Activated CD4-positive, alpha-beta T cell treated with anti-CD3 and anti-CD28 coated beads, Interleukin-2, amount 10 ng/mL, durations not matched to agents 7 days and 5 days (primary cell): ENCODE results near the gene MYL12B. TPM values are rescaled to one million over a fixed set of nuclear protein-coding genes. Genes with fewer than 3 reads are reported as not detected.
A peak's percentile ranks its signal among the peaks of the same experiment; 100 is the strongest.

ENCODE experiments used
- CTCF ChIA-PET: fragments of 350-600 bp; sonication (Branson Sonifier 250); formaldehyde crosslinking; loops from one replicate; lab custom pipeline; 2021; ENCODE audit warnings: antibody characterized with exemption; lab: Charles Lee
- POLR2A ChIA-PET: fragments of 350-600 bp; sonication (Branson Sonifier 250); formaldehyde crosslinking; loops from one replicate; lab custom pipeline; 2021; ENCODE audit warnings: antibody characterized with exemption; lab: Charles Lee
- DNase-seq: peaks from one replicate; pipeline ENCODE4 v3.0.0-alpha.2; 2020
- H3K27ac Mint-ChIP-seq: one replicate; pipeline ENCODE4 v1.8.0; 2021; ENCODE audit warnings: mild to moderate bottlenecking, moderate library complexity, mixed read lengths
- H3K27me3 Mint-ChIP-seq: one replicate; pipeline ENCODE4 v1.8.0; 2021; ENCODE audit warnings: mixed read lengths
- H3K36me3 Mint-ChIP-seq: one replicate; pipeline ENCODE4 v1.8.0; 2021; ENCODE audit warnings: low read depth, mixed read lengths
- H3K4me1 Mint-ChIP-seq: one replicate; pipeline ENCODE4 v1.8.0; 2021; ENCODE audit warnings: mixed read lengths
- H3K4me3 Mint-ChIP-seq: one replicate; pipeline ENCODE4 v1.8.0; 2021; ENCODE audit warnings: mild to moderate bottlenecking, moderate library complexity, mixed read lengths
- H3K9me3 Mint-ChIP-seq: one replicate; pipeline ENCODE4 v1.8.0; 2021; ENCODE audit warnings: mixed read lengths
- total RNA-seq, 2 experiments: library from RNA; stranded (reverse); gene quantifications; one replicate each; pipeline ENCODE4 v1.2.3, GENCODE V29; 2021

The MYL12B gene
- total RNA-seq, 2 experiments from 2014 or later = 351 to 395 TPM

DNA sequence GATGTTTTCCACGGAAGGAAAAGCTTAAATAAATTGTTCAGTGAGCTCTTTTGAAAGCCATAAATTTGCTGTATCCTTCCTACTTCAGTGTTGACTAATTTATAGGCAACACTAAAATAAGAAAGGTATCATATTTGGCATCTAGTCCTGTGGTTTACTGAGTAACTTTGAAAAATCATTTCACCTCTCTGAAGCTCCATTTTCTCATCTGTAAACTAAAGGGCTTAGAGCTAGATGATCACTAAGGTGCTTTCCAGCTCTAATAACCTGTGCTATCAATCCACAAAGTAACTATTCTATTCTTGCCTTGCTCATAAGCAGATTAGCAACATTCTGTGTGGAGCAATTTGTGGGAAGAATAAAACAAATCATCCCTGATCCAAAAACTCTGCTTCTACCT, 38.6 kb upstream of the MYL12B start:
- Mint-ChIP-seq H3K36me3 (no peaks in the 10 kb centered on the region), H3K4me1 (peaks cover 6% of the 10 kb centered on the region), H3K27ac (no peak overlapping the region), H3K27me3 (no peaks in the 10 kb centered on the region), H3K9me3 (no peaks in the 10 kb centered on the region), H3K4me3 (no peak overlapping the region)
- ChIA-PET POLR2A (no interaction called here), CTCF (interaction anchor here (1.2 to 1.5 kb wide), 2 partner anchors 24 to 41 kb away, joined by 3 read pairs; no protein-coding TSS in a partner anchor)
- no peak for DNase-seq

DNA sequence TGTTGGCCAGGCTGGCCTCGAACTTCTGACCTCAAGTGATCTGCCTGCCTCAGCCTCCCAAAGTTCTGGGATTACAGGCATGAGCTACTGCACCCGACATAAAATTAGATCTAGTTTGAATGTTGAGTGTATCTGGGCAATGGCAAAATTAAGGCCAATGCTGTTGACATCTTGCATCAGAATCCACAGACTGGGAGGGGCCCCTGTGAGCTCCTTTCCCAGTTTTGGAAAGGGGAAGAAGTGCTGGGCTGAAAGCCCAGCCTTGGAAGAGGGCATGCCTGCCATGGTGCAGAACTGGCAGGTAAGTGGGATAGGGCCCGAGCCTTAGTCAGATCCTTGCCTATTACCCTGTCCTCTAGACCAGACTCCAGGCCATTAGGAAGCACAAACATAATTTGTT, 37.7 kb upstream of the MYL12B start:
- CTCF ChIA-PET = interaction anchor here (1.0 to 1.3 kb wide), 2 partner anchors 11 to 13 kb away, joined by 3 read pairs; no protein-coding TSS in a partner anchor
- no peak overlapping the region for H3K4me3 Mint-ChIP-seq
- peaks cover 6% of the 10 kb centered on the region for H3K4me1 Mint-ChIP-seq
- no peak overlapping the region for H3K27ac Mint-ChIP-seq
- DNase-seq = no peak
- no peaks in the 10 kb centered on the region for H3K36me3 Mint-ChIP-seq
- H3K27me3 Mint-ChIP-seq = no peaks in the 10 kb centered on the region
- no peaks in the 10 kb centered on the region for H3K9me3 Mint-ChIP-seq
- POLR2A ChIA-PET = interaction anchor here (0.6 kb wide), 1 partner anchor 352 kb away, joined by 3 read pairs; no protein-coding TSS in a partner anchor

DNA sequence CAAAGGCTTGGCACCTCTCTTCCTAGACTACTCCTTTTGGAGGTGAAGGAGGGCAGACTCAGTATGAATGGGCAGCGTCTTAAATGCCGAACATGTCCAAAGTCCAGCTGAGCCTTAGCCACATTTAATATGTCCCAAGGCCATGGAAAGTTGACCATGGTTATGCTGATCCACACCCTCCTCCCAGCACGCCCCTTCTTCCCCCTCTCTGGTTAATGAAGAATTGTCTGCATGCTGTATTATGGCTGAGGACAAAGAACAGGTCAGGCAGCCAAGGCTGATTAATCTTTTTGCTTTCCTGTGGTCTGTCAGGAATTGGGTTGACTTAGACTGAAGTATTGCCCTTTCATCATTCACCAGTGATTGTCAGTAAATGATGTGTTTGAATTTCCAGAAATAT, 36.3 kb upstream of the MYL12B start:
- Mint-ChIP-seq H3K4me3 (no peak overlapping the region), H3K27me3 (no peaks in the 10 kb centered on the region), H3K4me1 (peaks cover 7% of the 10 kb centered on the region), H3K9me3 (no peaks in the 10 kb centered on the region), H3K36me3 (no peaks in the 10 kb centered on the region), H3K27ac (no peak overlapping the region)
- DNase-seq = no peak
- CTCF ChIA-PET = interaction anchor here (1.0 kb wide), 1 partner anchor 12 kb away, joined by 3 read pairs; no protein-coding TSS in a partner anchor
- POLR2A ChIA-PET = no interaction called here

GRCh38 chr18:3226048-3226447, 35.9 kb upstream of the MYL12B start:
- Mint-ChIP-seq H3K27ac (no peak overlapping the region), H3K4me1 (peaks cover 9% of the 10 kb centered on the region), H3K27me3 (no peaks in the 10 kb centered on the region), H3K4me3 (no peak overlapping the region), H3K9me3 (no peaks in the 10 kb centered on the region), H3K36me3 (no peaks in the 10 kb centered on the region)
- ChIA-PET CTCF (interaction anchor here (1.1 kb wide), 1 partner anchor 9 kb away, joined by 3 read pairs; no protein-coding TSS in a partner anchor), POLR2A (no interaction called here)
- DNase-seq = no peak

- H3K4me3 Mint-ChIP-seq = no peak overlapping the region
- H3K36me3 Mint-ChIP-seq = no peaks in the 10 kb centered on the region
- no peaks in the 10 kb centered on the region for H3K27me3 Mint-ChIP-seq
- H3K9me3 Mint-ChIP-seq = no peaks in the 10 kb centered on the region
- ChIA-PET POLR2A (no interaction called here), CTCF (interaction anchor here (1.1 kb wide), 1 partner anchor 9 kb away, joined by 3 read pairs; no protein-coding TSS in a partner anchor)
- no peak for DNase-seq
- H3K4me1 Mint-ChIP-seq = peaks cover 3% of the 10 kb centered on the region
- no peak overlapping the region for H3K27ac Mint-ChIP-seq
Measured at GRCh38 chr18:3230401-3231334, 31.3 kb upstream of the MYL12B start.

DNA sequence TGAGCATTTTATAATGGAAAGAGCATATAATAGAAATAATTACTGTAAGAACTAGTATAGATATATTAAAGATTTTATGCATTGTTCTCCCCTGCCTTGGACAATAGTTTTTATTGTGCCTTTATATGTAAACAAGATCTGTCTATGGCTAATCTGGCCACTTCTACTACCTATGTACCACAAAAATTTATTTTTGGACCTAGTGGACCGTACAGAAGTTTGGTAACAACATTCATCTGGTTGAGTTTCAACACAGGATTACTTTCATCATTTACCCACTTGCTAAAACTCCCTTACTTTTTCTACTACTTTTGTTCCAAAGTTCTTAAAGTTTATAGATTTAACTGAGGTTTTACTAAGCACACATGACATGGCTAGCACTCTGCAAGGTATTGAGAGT, 28.9 kb upstream of the MYL12B start:
- ChIA-PET CTCF (no interaction called here), POLR2A (no interaction called here)
- no peaks in the 10 kb centered on the region for H3K9me3 Mint-ChIP-seq
- no peak overlapping the region for H3K27ac Mint-ChIP-seq
- H3K4me1 Mint-ChIP-seq = peaks cover 3% of the 10 kb centered on the region
- H3K4me3 Mint-ChIP-seq = no peak overlapping the region
- H3K36me3 Mint-ChIP-seq = peaks cover 2% of the 10 kb centered on the region
- no peak for DNase-seq
- no peaks in the 10 kb centered on the region for H3K27me3 Mint-ChIP-seq

DNA sequence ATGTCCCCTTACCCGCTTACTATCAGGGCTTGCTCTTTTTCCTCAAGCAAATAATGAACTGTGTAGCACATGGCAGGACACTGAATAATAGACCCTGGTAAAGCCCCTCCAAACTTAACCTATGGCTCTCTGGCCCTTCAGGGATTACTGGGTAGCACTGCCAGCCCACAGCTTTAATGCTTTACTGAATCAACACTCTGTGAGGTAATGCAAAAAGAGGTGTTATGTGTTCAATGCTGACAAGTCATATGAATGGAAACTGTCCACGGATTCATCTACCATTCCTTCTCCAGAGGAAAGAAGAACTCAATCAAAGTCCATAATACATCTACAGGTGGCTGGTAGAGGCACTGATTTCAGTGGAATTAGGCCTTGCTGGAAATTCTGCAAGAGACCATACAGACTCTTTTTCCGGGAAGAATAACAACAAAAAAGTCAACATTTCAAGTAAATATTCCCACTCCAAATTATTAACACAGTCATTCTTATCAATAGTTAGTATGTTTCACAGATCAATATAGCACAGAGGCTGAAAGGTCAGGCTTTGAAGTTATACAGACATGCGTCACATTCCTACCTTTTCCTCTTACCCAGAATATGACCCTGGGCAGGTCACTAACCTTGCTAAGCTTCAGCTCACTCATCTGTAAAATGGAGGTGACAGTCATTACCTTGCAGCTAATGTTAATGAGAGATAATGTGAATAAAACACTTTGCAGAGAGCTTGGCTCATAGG, 28.3 kb upstream of the MYL12B start:
- peaks cover 2% of the 10 kb centered on the region for H3K36me3 Mint-ChIP-seq
- POLR2A ChIA-PET = interaction anchor here (0.5 kb wide), 1 partner anchor 33 kb away, joined by 4 read pairs; no protein-coding TSS in a partner anchor
- no peak overlapping the region for H3K4me3 Mint-ChIP-seq

GRCh38 chr18:3234457-3234856, 27.5 kb upstream of the MYL12B start:
- ChIA-PET CTCF (interaction anchor here (1.0 to 1.2 kb wide), 2 partner anchors 35 to 226 kb away, joined by 3 read pairs; no protein-coding TSS in a partner anchor), POLR2A (interaction anchor here (0.5 kb wide), 1 partner anchor 33 kb away, joined by 4 read pairs; no protein-coding TSS in a partner anchor)
- H3K4me3 Mint-ChIP-seq = no peak overlapping the region
- H3K4me1 Mint-ChIP-seq = peaks cover 3% of the 10 kb centered on the region
- DNase-seq = no peak
- no peaks in the 10 kb centered on the region for H3K27me3 Mint-ChIP-seq
- peaks cover 2% of the 10 kb centered on the region for H3K36me3 Mint-ChIP-seq
- no peak overlapping the region for H3K27ac Mint-ChIP-seq
- no peaks in the 10 kb centered on the region for H3K9me3 Mint-ChIP-seq

More for the DNA sequence above, 28.3 kb upstream of the MYL12B start:
- H3K9me3 Mint-ChIP-seq = no peaks in the 10 kb centered on the region
- CTCF ChIA-PET = interaction anchor here (1.0 kb wide), 1 partner anchor 226 kb away, joined by 3 read pairs; no protein-coding TSS in a partner anchor
- no peak for DNase-seq
- peaks cover 3% of the 10 kb centered on the region for H3K4me1 Mint-ChIP-seq
- H3K27ac Mint-ChIP-seq = no peak overlapping the region
- H3K27me3 Mint-ChIP-seq = no peaks in the 10 kb centered on the region

DNA sequence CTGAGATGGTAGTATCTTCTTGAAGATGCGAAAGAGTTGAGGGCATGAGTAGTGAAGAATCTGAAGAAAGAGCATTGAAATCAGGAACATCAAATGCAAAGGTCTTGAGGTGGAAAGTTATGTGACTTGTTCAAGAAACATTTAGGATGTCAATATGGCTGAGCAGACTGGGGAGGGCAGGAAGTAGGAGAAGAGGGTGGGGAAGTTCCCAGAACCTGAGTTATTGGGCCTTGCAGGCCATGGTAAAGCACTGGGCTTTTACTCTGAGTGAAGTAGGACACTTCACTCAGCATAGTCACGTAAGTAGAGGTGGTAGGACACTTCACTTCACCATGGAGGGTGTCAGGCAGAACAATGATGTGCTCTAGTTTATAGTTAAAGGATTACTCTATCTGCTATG, 26.1 kb upstream of the MYL12B start:
- ChIA-PET POLR2A (no interaction called here), CTCF (interaction anchor here (1.3 kb wide), 1 partner anchor 10 kb away, joined by 4 read pairs; no protein-coding TSS in a partner anchor)
- Mint-ChIP-seq H3K9me3 (peaks cover 8% of the 10 kb centered on the region), H3K4me1 (no peaks in the 10 kb centered on the region), H3K27ac (no peak overlapping the region), H3K27me3 (no peaks in the 10 kb centered on the region), H3K4me3 (no peak overlapping the region), H3K36me3 (peaks cover 8% of the 10 kb centered on the region)
- no peak for DNase-seq

- CTCF ChIA-PET = interaction anchor here (1.3 to 1.4 kb wide), 2 partner anchors 9 to 12 kb away, joined by 3 to 4 read pairs; partner anchors contain the start of gene MYL12A
- Mint-ChIP-seq H3K4me3 (no peak overlapping the region), H3K36me3 (peaks cover 11% of the 10 kb centered on the region), H3K27me3 (no peaks in the 10 kb centered on the region), H3K9me3 (peaks cover 10% of the 10 kb centered on the region), H3K4me1 (no peaks in the 10 kb centered on the region), H3K27ac (no peak overlapping the region)
- POLR2A ChIA-PET = no interaction called here
- DNase-seq = no peak
Measured at GRCh38 chr18:3236470-3236869, 25.5 kb upstream of the MYL12B start.

- CTCF ChIA-PET = interaction anchor here (1.3 kb wide), 1 partner anchor 178 kb away, joined by 5 read pairs; no protein-coding TSS in a partner anchor
- POLR2A ChIA-PET = no interaction called here
- Mint-ChIP-seq H3K4me3 (no peak overlapping the region), H3K9me3 (peaks cover 16% of the 10 kb centered on the region), H3K4me1 (no peaks in the 10 kb centered on the region), H3K27me3 (no peaks in the 10 kb centered on the region), H3K36me3 (peaks cover 16% of the 10 kb centered on the region), H3K27ac (no peak overlapping the region)
- DNase-seq = no peak
Measured at GRCh38 chr18:3238742-3239141, 23.2 kb upstream of the MYL12B start.

GRCh38 chr18:3245185-3245564, 16.8 kb upstream of the MYL12B start:
- Mint-ChIP-seq H3K36me3 (peaks cover 38% of the 10 kb centered on the region), H3K4me3 (peak overlapping the region; percentile 88), H3K4me1 (peaks cover 17% of the 10 kb centered on the region), H3K27ac (no peak overlapping the region), H3K27me3 (no peaks in the 10 kb centered on the region), H3K9me3 (peaks cover 16% of the 10 kb centered on the region)
- CTCF ChIA-PET = interaction anchor here (0.6 to 2.5 kb wide), 17 partner anchors 9 to 313 kb away, joined by 3 to 13 read pairs (median 4); no protein-coding TSS in a partner anchor
- DNase-seq = no peak
- POLR2A ChIA-PET = no interaction called here
